BJ (cell line): Measurements from ENCODE around the gene TBX21. TPM values are rescaled to one million over a fixed set of nuclear protein-coding genes. Genes with fewer than 3 reads are reported as not detected.

Source experiments
- CTCF ChIA-PET: fragments of 350-600 bp; formaldehyde crosslinking; extraction: SDS; loops from one replicate; lab custom pipeline; 2021; ENCODE audit warnings: antibody characterized with exemption, inconsistent platforms; lab: Yijun Ruan, JAX
- POLR2A ChIA-PET: fragments of 300-600 bp; sonication (Branson Sonifier 250); formaldehyde crosslinking; extraction: SDS; loops from one replicate; lab custom pipeline; 2021; ENCODE audit warnings: antibody characterized with exemption; lab: Charles Lee
- DNase-seq: peaks from one replicate; pipeline ENCODE4 v3.0.0-alpha.2; 2011; ENCODE audit warnings: low read depth
- H3K27me3 ChIP-seq: 2 replicates; pipeline ENCODE4 v1.6.0; 2011; ENCODE audit warnings: low read length; ENCODE audit not compliant: control insufficient read depth, insufficient read depth
- H3K36me3 ChIP-seq: 2 replicates; pipeline ENCODE4 v1.5.1; 2011; ENCODE audit warnings: low read length; ENCODE audit not compliant: control insufficient read depth, insufficient read depth
- H3K4me3 ChIP-seq: 2 replicates; pipeline ENCODE4 v1.5.1; 2011; ENCODE audit warnings: low read depth, mild to moderate bottlenecking, control low read depth, low read length
- polyA plus RNA-seq: library from polyadenylated mRNA; depleted of rRNA; stranded (reverse); fragments of >200 nt; gene quantifications from 2 replicates; pipeline ENCODE4 v1.2.3, GENCODE V29; 2011
- TF ChIP-seq, protein P1 (sequence below): IDR thresholded peaks from 2 replicates; pipeline ENCODE4 v1.5.1; 2011; ENCODE audit warnings: low read depth, mild to moderate bottlenecking, control low read depth, inconsistent platforms, low read length, moderate library complexity; ENCODE audit not compliant: insufficient read depth

TBX21 gene
- polyA plus RNA-seq, 1 experiment = not detected

DNA sequence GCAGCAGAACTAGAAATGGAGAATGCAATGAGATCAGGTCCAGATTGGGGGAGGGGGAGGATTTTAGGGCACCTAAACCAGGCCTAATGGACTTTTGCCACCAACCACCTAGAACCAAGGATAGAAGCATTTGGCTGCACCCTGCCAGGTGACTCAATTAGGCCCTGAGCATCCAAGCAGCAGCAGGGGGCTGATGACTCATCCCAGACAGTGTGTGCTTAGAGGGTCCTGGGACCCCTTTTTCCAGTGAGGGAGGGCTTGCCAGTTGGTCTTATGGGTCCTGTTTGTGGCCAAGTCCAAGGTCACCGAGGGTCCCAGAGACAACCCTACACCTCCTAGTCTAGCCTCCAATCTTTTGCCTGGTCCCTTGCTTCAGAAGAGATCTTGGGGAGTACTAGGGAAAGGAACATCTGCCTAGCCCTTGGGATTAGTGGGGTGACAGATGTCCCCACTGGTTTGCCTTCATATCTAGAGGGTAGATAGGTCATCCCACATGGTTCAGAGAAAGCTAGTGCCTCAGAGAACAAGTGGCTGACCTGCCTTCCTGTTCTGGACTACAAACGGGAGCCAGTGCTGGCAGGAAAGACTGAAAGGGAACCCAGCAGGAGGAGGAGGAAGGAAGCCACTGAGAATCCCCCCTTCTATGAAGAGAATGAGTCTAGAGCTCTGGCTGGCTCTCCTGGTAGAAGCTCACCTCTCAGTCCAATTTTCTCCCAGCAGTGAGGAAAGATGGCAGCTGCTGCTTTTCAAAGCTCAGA, 40.7 kb upstream of the TBX21 start:
- ChIA-PET CTCF (interaction anchor here (1.2 kb wide), 1 partner anchor 15 kb away, joined by 3 read pairs; no protein-coding TSS in a partner anchor), POLR2A (no interaction called here)
- Histone ChIP-seq H3K27me3 (no peaks in the 10 kb centered on the region), H3K36me3 (peaks cover 1% of the 10 kb centered on the region), H3K4me3 (no peak overlapping the region)
- no peak for DNase-seq
- TF ChIP-seq, protein P1, sequence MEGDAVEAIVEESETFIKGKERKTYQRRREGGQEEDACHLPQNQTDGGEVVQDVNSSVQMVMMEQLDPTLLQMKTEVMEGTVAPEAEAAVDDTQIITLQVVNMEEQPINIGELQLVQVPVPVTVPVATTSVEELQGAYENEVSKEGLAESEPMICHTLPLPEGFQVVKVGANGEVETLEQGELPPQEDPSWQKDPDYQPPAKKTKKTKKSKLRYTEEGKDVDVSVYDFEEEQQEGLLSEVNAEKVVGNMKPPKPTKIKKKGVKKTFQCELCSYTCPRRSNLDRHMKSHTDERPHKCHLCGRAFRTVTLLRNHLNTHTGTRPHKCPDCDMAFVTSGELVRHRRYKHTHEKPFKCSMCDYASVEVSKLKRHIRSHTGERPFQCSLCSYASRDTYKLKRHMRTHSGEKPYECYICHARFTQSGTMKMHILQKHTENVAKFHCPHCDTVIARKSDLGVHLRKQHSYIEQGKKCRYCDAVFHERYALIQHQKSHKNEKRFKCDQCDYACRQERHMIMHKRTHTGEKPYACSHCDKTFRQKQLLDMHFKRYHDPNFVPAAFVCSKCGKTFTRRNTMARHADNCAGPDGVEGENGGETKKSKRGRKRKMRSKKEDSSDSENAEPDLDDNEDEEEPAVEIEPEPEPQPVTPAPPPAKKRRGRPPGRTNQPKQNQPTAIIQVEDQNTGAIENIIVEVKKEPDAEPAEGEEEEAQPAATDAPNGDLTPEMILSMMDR = no peak

DNA sequence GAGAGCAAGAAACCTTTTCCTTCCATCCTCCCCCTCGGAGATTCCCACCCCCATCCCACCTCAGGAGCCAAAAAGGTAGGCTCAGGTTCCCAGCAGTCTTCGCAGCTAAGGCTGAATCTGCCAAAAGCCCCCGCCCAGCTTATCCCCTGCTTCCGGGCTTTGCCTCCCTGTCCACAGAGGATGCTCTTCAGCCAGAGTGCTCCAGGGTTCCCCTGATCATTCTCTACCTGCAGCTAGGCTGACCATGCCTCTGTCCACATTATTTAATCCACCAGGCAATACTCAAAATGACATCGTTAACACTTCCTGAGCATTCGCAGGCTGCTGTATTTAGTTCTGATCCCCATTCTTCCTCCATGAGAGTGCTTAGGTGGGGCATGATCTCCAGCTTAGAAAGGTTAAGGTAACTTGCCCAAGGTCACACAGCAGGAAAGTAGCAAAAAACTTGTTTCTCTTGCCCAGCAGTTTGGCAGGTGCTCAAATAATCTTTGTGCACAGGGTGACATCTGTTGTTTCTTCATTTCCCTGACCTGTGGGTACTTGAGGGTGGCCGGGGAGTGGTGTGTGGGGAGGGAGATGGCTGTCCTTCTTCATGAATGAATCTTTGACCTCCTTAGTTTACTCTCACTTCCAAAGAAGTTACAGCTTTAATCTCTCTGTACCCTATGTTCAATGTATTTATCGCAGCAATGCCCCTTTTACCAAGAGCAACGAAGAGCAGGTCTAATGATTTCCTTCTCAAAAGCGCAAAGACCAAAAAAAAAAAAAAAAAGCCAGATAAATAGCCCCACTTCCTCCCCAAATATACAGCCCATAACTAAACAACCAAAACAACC, 39.9 kb upstream of the TBX21 start:
- CTCF ChIA-PET = interaction anchor here (0.8 kb wide), 1 partner anchor 10 kb away, joined by 4 read pairs; no protein-coding TSS in a partner anchor
- TF ChIP-seq, protein P1 = no peak
- no peaks in the 10 kb centered on the region for H3K27me3 ChIP-seq
- peak overlapping the region; percentile 77 for H3K4me3 ChIP-seq
- H3K36me3 ChIP-seq = peaks cover 2% of the 10 kb centered on the region
- DNase-seq = no peak
- POLR2A ChIA-PET = interaction anchor here (0.7 kb wide), 1 partner anchor 26 kb away, joined by 3 read pairs; no protein-coding TSS in a partner anchor

DNA sequence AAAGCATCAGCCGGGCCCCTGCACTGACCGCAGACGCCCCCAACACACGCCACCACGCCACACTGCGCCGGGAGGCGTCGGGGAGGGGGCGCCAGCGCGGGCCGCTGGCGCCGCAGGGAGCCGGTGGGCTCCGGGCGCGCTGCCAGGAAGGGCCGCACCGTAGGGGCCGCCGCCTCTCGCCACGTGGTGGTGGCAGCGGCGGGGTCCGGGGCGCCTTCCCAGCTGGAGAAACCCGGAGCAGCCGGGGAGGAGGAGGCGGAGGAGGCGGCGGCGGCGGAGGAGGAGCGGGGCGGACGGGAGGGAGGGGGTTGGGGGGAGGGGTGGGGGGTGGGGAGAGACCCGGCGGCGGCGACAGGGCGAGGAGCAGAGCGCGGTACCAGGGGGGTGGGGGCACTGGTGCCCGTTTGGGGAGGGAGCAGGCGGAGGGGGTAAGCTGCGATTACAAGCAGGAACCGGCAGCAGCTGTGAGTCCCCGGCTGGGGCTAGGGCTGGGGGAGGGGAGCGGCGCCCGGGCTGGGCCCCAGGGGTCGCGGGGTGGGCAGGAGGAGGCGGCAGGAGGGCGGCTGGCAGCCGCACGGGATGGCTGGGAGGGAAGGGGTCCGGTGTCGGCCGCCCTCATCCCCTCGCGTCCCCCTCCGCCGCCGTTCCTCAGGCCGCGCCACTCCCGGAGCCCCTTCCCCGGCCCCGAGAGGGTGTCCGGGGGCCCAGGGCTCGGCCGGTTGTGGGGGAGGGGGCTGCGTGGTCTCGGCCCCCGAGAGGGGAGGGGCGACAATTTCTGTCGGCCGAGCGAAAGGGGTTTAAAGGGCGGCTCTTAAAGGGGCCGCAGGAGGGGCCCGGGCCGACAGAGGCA, 39.1 kb upstream of the TBX21 start, which contains the start of gene TBKBP1:
Gene TBKBP1, plus strand, starts transcription at position 431 of the 850 bp plus-strand sequence. CDS start 1,952 bp downstream, outside the sequence.
- ChIA-PET POLR2A (interaction anchor here (0.7 kb wide), 1 partner anchor 25 kb away, joined by 3 read pairs; no protein-coding TSS in a partner anchor), CTCF (interaction anchor here (0.8 to 0.9 kb wide), 2 partner anchors 11 to 30 kb away, joined by 3 to 4 read pairs; no protein-coding TSS in a partner anchor)
- no peak for DNase-seq
- no peaks in the 10 kb centered on the region for H3K27me3 ChIP-seq
- H3K36me3 ChIP-seq = peaks cover 5% of the 10 kb centered on the region
- H3K4me3 ChIP-seq = peak within 1 kb of the TSS; percentile 77
- TF ChIP-seq, protein P1 = no peak

DNA sequence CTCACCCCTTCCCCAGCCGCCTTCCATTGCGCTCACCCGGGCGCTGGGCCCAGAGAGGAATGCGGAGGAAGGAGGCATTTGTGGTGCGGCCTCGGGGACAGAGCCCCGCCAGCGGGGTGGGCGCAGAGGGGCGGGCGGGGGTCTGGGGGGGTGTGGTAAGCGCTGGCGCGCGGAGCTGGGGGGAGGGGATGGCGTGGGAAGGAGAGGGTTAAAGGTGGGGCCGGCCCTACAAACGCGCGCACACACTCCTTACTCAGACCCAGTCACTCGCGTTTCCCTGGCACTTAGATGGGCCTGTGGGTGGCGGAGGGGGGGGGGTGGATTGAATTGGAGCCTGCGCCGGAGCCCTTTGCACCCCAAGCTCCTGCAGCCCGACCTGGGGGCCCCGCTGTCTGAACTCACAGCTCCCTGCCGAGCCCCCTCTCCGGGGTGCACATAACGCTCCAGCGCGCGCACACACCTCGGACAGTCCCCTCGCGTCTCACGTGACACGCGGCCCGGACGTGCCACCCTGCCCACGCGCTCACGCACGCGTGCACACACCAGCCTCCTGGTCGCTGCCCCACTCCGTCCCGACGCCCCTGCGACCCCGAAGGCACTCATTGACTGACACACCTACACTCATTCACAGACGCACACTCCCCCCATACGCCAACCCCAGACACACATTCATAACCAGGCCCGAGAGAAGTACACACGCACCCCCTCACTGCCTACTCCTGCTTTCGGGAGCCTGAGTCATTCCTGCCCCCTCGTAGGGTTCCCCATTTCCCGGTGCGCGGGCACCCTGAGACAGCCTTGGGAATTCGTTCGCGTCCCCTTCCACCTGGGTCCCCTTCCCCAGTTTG, 38.2 kb upstream of the TBX21 start:
- H3K27me3 ChIP-seq = no peaks in the 10 kb centered on the region
- CTCF ChIA-PET = interaction anchor here (0.9 kb wide), 1 partner anchor 31 kb away, joined by 3 read pairs; no protein-coding TSS in a partner anchor
- POLR2A ChIA-PET = no interaction called here
- no peak for DNase-seq
- TF ChIP-seq, protein P1 = no peak
- H3K4me3 ChIP-seq = peak overlapping the region; percentile 77
- peaks cover 9% of the 10 kb centered on the region for H3K36me3 ChIP-seq
